HG03175 (cell line): ENCODE data around the gene OR10H5.
"Not testable (repeated sequence)": the region's sequence is repeated elsewhere in the genome, so short reads cannot be mapped to it uniquely, and the experiment has no call there.

Experiments used
- ATAC-seq: cut with Tn5 transposase; IDR thresholded peaks from one replicate; pipeline ENCODE4 v1.9.1; 2021; ENCODE audit warnings: mild to moderate bottlenecking, moderate library complexity; ENCODE audit not compliant: unreplicated experiment

OR10H5 gene

GRCh38 chr19:15843203-15843893, 55.9 kb downstream of the OR10H5 start:
- no peak for ATAC-seq

GRCh38 chr19:15843894-15844222, 56.4 kb downstream of the OR10H5 start:
- not testable (repeated sequence) for ATAC-seq

GRCh38 chr19:15846923-15847322, 59.5 kb downstream of the OR10H5 start:
- ATAC-seq = no peak

- ATAC-seq = no peak
These were observed 62.9 kb downstream of the OR10H5 start for GRCh38 chr19:15850385-15850784.
